ENCODE results near the gene PTPRG. TPM values are rescaled to one million over a fixed set of nuclear protein-coding genes. Genes with fewer than 3 reads are reported as not detected.

The PTPRG gene
- total RNA-seq, 1 donor, result 41.0 TPM

GRCh38 chr3:61910732-61911131, 349.4 kb downstream of the PTPRG start:
- no peak overlapping the region for H3K4me3 ChIP-seq (ENCODE audit: low read depth, low read length)
- no peak for DNase-seq (ENCODE audit: low read depth)
- TF ChIP-seq CTCF (IDR thresholded peaks at IDR 0.05; ENCODE audit: insufficient read depth, low read depth, low read length), result no peak

DNA sequence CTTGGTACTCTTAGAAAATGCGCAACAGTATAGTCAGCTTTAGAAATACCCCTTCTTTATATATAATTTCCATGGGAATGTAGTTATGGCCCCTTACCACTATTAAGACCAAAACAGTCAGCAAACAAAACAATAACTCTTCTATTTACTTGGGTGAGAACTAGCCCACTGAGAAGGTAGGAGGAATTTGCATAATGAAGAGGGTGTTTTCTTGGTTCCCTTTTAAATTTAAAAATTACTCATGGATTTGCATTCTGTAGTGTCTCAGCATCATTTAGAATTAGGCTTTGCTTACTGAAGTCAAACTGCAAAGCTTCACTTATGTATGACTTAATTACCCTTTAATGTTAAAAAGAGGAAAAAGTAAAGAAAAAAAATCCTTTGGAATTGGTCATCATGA, 350.8 kb downstream of the PTPRG start:
- no peak overlapping the region for H3K4me3 ChIP-seq (ENCODE audit: low read depth, low read length)
- TF ChIP-seq CTCF (IDR thresholded peaks at IDR 0.05; ENCODE audit: insufficient read depth, low read depth, low read length), result no peak
- no peak for DNase-seq (ENCODE audit: low read depth)

DNA sequence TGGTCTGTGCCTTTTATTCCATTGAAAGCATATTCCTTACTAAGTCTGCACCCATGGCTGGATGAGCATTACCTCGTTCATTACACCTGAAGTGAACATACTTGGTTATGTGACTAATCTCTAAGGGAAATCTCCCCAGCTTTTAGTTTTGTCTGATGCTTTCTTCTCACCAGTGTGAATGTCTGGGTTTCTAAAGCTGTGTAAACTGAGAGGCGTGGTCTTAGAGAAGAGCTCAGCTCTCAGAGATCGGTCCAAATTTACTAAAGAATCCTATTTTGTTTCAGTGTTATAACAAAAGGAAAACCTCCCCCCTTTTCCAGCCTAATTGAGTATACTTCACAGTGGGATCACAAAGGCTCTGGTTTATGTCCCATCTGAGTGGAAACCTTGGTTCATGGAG, 352.3 kb downstream of the PTPRG start:
- no peak for DNase-seq (ENCODE audit: low read depth)
- no peak for TF ChIP-seq CTCF (IDR thresholded peaks at IDR 0.05; ENCODE audit: insufficient read depth, low read depth, low read length)
- no peak overlapping the region for H3K4me3 ChIP-seq (ENCODE audit: low read depth, low read length)

DNA sequence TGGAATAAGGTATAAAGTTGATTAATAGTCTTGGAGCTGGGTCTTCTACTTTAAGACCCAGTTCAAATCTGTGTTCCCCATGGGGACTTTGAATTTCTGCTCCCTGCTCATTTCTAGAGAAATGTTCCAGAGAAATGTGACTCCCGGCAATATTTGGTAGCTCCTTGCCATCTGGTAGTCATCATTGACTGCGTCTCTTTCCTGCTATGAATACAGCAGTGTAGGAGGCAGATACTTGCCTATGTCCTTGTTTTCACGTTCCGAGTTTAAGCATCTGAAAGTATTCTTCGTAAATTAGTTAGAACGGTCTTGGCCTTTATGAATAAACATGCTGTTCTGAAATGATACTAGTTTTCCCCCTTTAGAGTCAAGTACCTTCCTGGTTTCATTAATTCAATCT, 352.9 kb downstream of the PTPRG start:
- H3K4me3 ChIP-seq (ENCODE audit: low read depth, low read length), result no peak overlapping the region

DNA sequence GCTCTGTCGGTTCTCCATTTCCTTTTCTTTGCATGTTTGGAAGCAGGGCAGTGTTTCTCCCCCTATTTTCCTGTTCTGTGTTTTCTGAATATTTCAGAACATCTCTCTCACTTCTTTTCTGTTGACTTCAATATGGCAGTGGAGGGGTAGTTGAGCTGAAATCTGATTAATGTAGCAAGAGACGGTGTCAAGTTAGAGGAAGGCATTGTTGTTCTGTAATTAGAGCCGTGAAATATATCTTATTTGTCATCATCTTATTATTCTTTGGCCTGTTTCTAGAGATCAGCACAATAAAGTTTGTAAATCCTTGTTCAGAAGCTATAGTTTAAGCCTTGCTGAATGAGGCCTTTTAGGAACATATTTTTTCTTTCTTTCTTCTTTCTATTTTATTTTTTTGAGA, 353.9 kb downstream of the PTPRG start:
- H3K4me3 ChIP-seq (ENCODE audit: low read depth, low read length), result no peak overlapping the region
- no peak for TF ChIP-seq CTCF (IDR thresholded peaks at IDR 0.05; ENCODE audit: insufficient read depth, low read depth, low read length)
- no peak for DNase-seq (ENCODE audit: low read depth)

More for the DNA sequence above, 352.9 kb downstream of the PTPRG start:
- TF ChIP-seq CTCF (IDR thresholded peaks at IDR 0.05; ENCODE audit: insufficient read depth, low read depth, low read length), result no peak
- DNase-seq (ENCODE audit: low read depth), result peak; percentile 45

GRCh38 chr3:61919371-61919770, 358.0 kb downstream of the PTPRG start:
- TF ChIP-seq CTCF (IDR thresholded peaks at IDR 0.05; ENCODE audit: insufficient read depth, low read depth, low read length), result no peak
- H3K4me3 ChIP-seq (ENCODE audit: low read depth, low read length), result no peak overlapping the region
- DNase-seq (ENCODE audit: low read depth), result no peak

- TF ChIP-seq CTCF (IDR thresholded peaks at IDR 0.05; ENCODE audit: insufficient read depth, low read depth, low read length), result no peak
- DNase-seq (ENCODE audit: low read depth), result no peak
- no peak overlapping the region for H3K4me3 ChIP-seq (ENCODE audit: low read depth, low read length)
These were observed 360.7 kb downstream of the PTPRG start for GRCh38 chr3:61922118-61922517.
